K562 (cell line): ENCODE measurements around the gene NEMP1. TPM values are rescaled to one million over a fixed set of nuclear protein-coding genes. Genes with fewer than 3 reads are reported as not detected.

ENCODE experiments used
- ATF6 ChIP-seq: sonication (generic); formaldehyde crosslinking; IDR thresholded peaks from 2 replicates; pipeline ENCODE4 v1.4.0; 2020; ENCODE audit warnings: mild to moderate bottlenecking, missing genetic modification reagents
- CTBP1 ChIP-seq: fragments of 450-650 bp; IDR thresholded peaks from 2 replicates; pipeline ENCODE4 v1.6.1; 2016; ENCODE audit warnings: borderline replicate concordance
- DEAF1 ChIP-seq: fragments of 450-650 bp; formaldehyde crosslinking; IDR thresholded peaks from 2 replicates; pipeline ENCODE4 v1.4.0; 2020; ENCODE audit warnings: mild to moderate bottlenecking, moderate library complexity
- GABPB2 ChIP-seq: fragments of 250-450 bp; sonication (Bioruptor Pico); conservative IDR thresholded peaks from 2 replicates; pipeline ENCODE4 v1.5.1; 2021; ENCODE audit warnings: mild to moderate bottlenecking
- GATAD2B ChIP-seq: fragments of 450-650 bp; IDR thresholded peaks from 2 replicates; pipeline ENCODE4 v1.6.1; 2017; ENCODE audit warnings: mild to moderate bottlenecking, borderline replicate concordance
- KDM5B ChIP-seq: fragments of 200-600 bp; sonication (generic); IDR thresholded peaks from 2 replicates; pipeline ENCODE4 v1.6.1; 2012; ENCODE audit warnings: low read depth, mild to moderate bottlenecking, moderate library complexity, low read length, control low read depth, inconsistent platforms; ENCODE audit not compliant: insufficient replicate concordance
- KLF16 ChIP-seq: IDR thresholded peaks from 2 replicates; pipeline ENCODE4 v1.6.1; 2016; ENCODE audit warnings: antibody characterized with exemption
- L3MBTL2 ChIP-seq: fragments of 450-650 bp; IDR thresholded peaks from 2 replicates; pipeline ENCODE4 v1.6.1; 2016; ENCODE audit warnings: mild to moderate bottlenecking, moderate library complexity
- MYC ChIP-seq, 2 experiments: fragments of 250-450 bp in 1 of 2; sonication (Bioruptor Pico) in 1 of 2; IDR thresholded peaks; 2 replicates each; pipeline versions ENCODE4 v1.5.1 to v1.6.1; 2012 to 2021; ENCODE audit warnings: low read depth in 2 of 2, borderline replicate concordance in 1 of 2, improper control_type of control experiment in 1 of 2, low read length in 1 of 2, mild to moderate bottlenecking in 1 of 2, moderate library complexity in 1 of 2
- NR1H2 ChIP-seq: sonication (generic); formaldehyde crosslinking; IDR thresholded peaks from 2 replicates; pipeline ENCODE4 v1.4.0; 2020; ENCODE audit warnings: mild to moderate bottlenecking, missing genetic modification reagents
- NRF1 ChIP-seq, 2 experiments: fragments of 450-650 bp; IDR thresholded peaks in 1 of 2; conservative IDR thresholded peaks in 1 of 2; 2 replicates each; pipeline ENCODE4 v1.6.1; 2014; ENCODE audit warnings: mild to moderate bottlenecking in 2 of 2
- PHTF2 ChIP-seq: fragments of 250-450 bp; sonication (Bioruptor Pico); IDR thresholded peaks from 2 replicates; pipeline ENCODE4 v1.5.0; 2021; ENCODE audit warnings: mild to moderate bottlenecking
- SAFB ChIP-seq: fragments of 200-400 bp; formaldehyde crosslinking; IDR thresholded peaks from 2 replicates; pipeline ENCODE4 v1.6.1; 2017; ENCODE audit warnings: low read depth, low read length, borderline replicate concordance
- TFE3 ChIP-seq: fragments of 450-650 bp; formaldehyde crosslinking; IDR thresholded peaks from 2 replicates; pipeline ENCODE4 v1.4.0; 2020; ENCODE audit warnings: mild to moderate bottlenecking, mixed read lengths
- USF1 ChIP-seq: sonication (generic); formaldehyde crosslinking; IDR thresholded peaks from 2 replicates; pipeline ENCODE4 v1.9.0; 2022; ENCODE audit warnings: mild to moderate bottlenecking, missing genetic modification reagents
- ZBTB49 ChIP-seq: sonication (generic); formaldehyde crosslinking; IDR thresholded peaks from 2 replicates; pipeline ENCODE4 v1.8.0; 2022; ENCODE audit warnings: missing genetic modification reagents, mild to moderate bottlenecking, borderline replicate concordance
- ZFP36 ChIP-seq: fragments of 150-350 bp; IDR thresholded peaks from 2 replicates; pipeline ENCODE4 v1.6.1; 2018; ENCODE audit warnings: low read length, low read depth; ENCODE audit not compliant: partially characterized antibody
- ZFPM2 ChIP-seq: fragments of 250-450 bp; sonication (Bioruptor Pico); IDR thresholded peaks from 2 replicates; pipeline ENCODE4 v1.5.1; 2022; ENCODE audit warnings: mild to moderate bottlenecking
- polyA plus RNA-seq, 8 experiments: library from polyadenylated mRNA; depleted of rRNA in 4 of 8; stranded (reverse) in 5 of 8; unstranded in 3 of 8; fragments of >200 nt; fragmentation: Nextera tagmentation in 2 of 8; fragmentation: Illumina TruSeq in 1 of 8; extraction: Ambion mirVana in 2 of 8; extraction: Trizol in 1 of 8; gene quantifications; 2 replicates each; pipeline versions ENCODE4 v1.2.1 to v1.2.3, GENCODE V29; 2011 to 2014; ENCODE audit warnings: inconsistent platforms in 1 of 8, missing spikeins in 1 of 8
- total RNA-seq, 7 experiments: library from RNA; depleted of rRNA in 6 of 7; stranded (reverse); fragments of >200 nt in 6 of 7; fragmentation: Illumina TruSeq in 2 of 7; extraction: Trizol in 2 of 7; gene quantifications; 2 replicates each; pipeline versions ENCODE4 v1.2.1 to v1.2.3, GENCODE V29; 2011 to 2021; ENCODE audit warnings: low replicate concordance in 1 of 7

The NEMP1 gene
- total and polyA plus RNA-seq, 9 of the 15 experiments (the other 6 are each of a cell fraction or from before 2014, with no cell fraction given) = 9.5 to 82.2 (median 41.2) TPM

GRCh38 chr12:57088354-57089270 lies 10.0 kb upstream of the NEMP1 start, which contains the start of gene NAB2 (continued):
- TF ChIP-seq ZBTB49 (CRISPR knock-in tag) = no peak
- TF ChIP-seq ZFPM2 (CRISPR knock-in tag) = 0 out of 2 replicates have a peak, but pooled peaks have one; percentile 21
- peak; percentile 76; the same call in 1 of the 2 replicates for TF ChIP-seq MYC (IDR thresholded peaks at IDR 0.05; ENCODE audit: low read depth, low read length)
- TF ChIP-seq MYC (CRISPR knock-in tag; IDR thresholded peaks at IDR 0.05; ENCODE audit: borderline replicate concordance, low read depth) = no peak
- TF ChIP-seq USF1 (CRISPR knock-in tag) = peak; percentile 87
- TF ChIP-seq KLF16 = no peak
- TF ChIP-seq TFE3 = no peak
- peak; percentile 61; the same call in 1 of the 2 replicates for TF ChIP-seq SAFB
- TF ChIP-seq NR1H2 (CRISPR knock-in tag) = no peak
- peak; percentile 70 for TF ChIP-seq CTBP1
- no peak for TF ChIP-seq ZFP36
- no peak for TF ChIP-seq DEAF1 (CRISPR knock-in tag)
- peak in 1 of 2 experiments; percentile 57 for TF ChIP-seq NRF1 (conservative IDR thresholded peaks at IDR 0.05 in 1 of 2, IDR thresholded peaks at IDR 0.05 in 1 of 2)
- TF ChIP-seq ATF6 = no peak
- TF ChIP-seq GABPB2 (CRISPR knock-in tag) = 0 out of 2 replicates have a peak, but pooled peaks have one; percentile 49
- peak; percentile 97 for TF ChIP-seq L3MBTL2
- TF ChIP-seq KDM5B = peak; percentile 35
- no peak for TF ChIP-seq PHTF2
- no peak for TF ChIP-seq GATAD2B
